ENCODE results near the gene SH2D6.
"Not testable (repeated sequence)": the region's sequence is repeated elsewhere in the genome, so short reads cannot be mapped to it uniquely, and the experiment has no call there.

SH2D6 gene

GRCh38 chr2:85438201-85439024 lies 19.9 kb downstream of the SH2D6 start:
- DNase-seq = no peak
- Histone ChIP-seq H3K27ac (peak overlapping the region; percentile 55), H3K36me3 (replicated peaks) (no peaks in the 10 kb centered on the region), H3K27me3 (replicated peaks) (no peaks in the 10 kb centered on the region), H3K4me3 (ENCODE audit: low read depth, low read length) (peak overlapping the region; percentile 42)
- in situ Hi-C loops (cut with HindIII; ENCODE audit: low pct_ligation_motif_present, low sequenced_read_pairs) = no loop called here
- TF ChIP-seq, protein P1, sequence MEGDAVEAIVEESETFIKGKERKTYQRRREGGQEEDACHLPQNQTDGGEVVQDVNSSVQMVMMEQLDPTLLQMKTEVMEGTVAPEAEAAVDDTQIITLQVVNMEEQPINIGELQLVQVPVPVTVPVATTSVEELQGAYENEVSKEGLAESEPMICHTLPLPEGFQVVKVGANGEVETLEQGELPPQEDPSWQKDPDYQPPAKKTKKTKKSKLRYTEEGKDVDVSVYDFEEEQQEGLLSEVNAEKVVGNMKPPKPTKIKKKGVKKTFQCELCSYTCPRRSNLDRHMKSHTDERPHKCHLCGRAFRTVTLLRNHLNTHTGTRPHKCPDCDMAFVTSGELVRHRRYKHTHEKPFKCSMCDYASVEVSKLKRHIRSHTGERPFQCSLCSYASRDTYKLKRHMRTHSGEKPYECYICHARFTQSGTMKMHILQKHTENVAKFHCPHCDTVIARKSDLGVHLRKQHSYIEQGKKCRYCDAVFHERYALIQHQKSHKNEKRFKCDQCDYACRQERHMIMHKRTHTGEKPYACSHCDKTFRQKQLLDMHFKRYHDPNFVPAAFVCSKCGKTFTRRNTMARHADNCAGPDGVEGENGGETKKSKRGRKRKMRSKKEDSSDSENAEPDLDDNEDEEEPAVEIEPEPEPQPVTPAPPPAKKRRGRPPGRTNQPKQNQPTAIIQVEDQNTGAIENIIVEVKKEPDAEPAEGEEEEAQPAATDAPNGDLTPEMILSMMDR (IDR thresholded peaks at IDR 0.05; ENCODE audit: low read depth, low read length, missing control alignments) = no peak

DNA sequence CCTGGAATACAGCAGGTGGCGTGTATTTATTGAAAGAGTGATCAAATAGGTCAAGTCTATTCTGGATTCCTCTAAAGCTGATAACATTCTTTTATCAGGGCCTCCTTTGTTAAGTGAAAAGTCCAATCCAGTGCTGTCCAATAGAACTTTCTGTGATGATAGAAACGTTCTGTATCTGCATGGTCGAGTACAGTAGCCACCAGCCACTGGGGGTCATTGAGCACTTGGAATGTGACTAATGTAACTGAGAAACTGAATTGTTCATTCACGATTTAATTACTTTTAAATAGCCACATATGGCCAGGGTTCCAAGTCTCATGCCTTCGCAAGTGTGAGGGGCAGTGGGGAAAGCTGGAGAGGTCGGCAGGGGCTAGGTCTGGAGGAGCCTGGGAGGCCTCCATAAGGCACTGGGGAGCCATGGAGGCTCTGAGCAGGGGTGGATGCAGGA lies 20.5 kb downstream of the SH2D6 start:
- H3K27ac ChIP-seq = no peak overlapping the region
- in situ Hi-C loops (cut with HindIII; ENCODE audit: low pct_ligation_motif_present, low sequenced_read_pairs) = no loop called here
- DNase-seq = no peak

GRCh38 chr2:85439569-85439968 lies 21.1 kb downstream of the SH2D6 start:
- in situ Hi-C loops (cut with HindIII; ENCODE audit: low pct_ligation_motif_present, low sequenced_read_pairs) = not testable (repeated sequence)

More for the DNA sequence above, 20.5 kb downstream of the SH2D6 start:
- Histone ChIP-seq H3K36me3 (replicated peaks) (no peaks in the 10 kb centered on the region), H3K27me3 (replicated peaks) (no peaks in the 10 kb centered on the region), H3K4me3 (ENCODE audit: low read depth, low read length) (no peak overlapping the region)
- TF ChIP-seq, protein P1 (IDR thresholded peaks at IDR 0.05; ENCODE audit: low read depth, low read length, missing control alignments) = no peak

GRCh38 chr2:85439986-85440385 lies 21.5 kb downstream of the SH2D6 start:
- Histone ChIP-seq H3K36me3 (replicated peaks) (no peaks in the 10 kb centered on the region), H3K27ac (no peak overlapping the region), H3K27me3 (replicated peaks) (no peaks in the 10 kb centered on the region), H3K4me3 (ENCODE audit: low read depth, low read length) (no peak overlapping the region)
- no peak for DNase-seq
- in situ Hi-C loops (cut with HindIII; ENCODE audit: low pct_ligation_motif_present, low sequenced_read_pairs) = no loop called here
- TF ChIP-seq, protein P1 (IDR thresholded peaks at IDR 0.05; ENCODE audit: low read depth, low read length, missing control alignments) = no peak

More at GRCh38 chr2:85439569-85439968, 21.1 kb downstream of the SH2D6 start:
- DNase-seq; H3K4me3 ChIP-seq (ENCODE audit: low read depth, low read length); H3K36me3 ChIP-seq (replicated peaks); H3K27me3 ChIP-seq (replicated peaks); H3K27ac ChIP-seq: not testable (repeated sequence)

GRCh38 chr2:85440729-85441128 lies 22.2 kb downstream of the SH2D6 start:
- in situ Hi-C loops (cut with HindIII; ENCODE audit: low pct_ligation_motif_present, low sequenced_read_pairs) = no loop called here
- no peak for DNase-seq
- Histone ChIP-seq H3K4me3 (ENCODE audit: low read depth, low read length) (no peak overlapping the region), H3K27me3 (replicated peaks) (no peaks in the 10 kb centered on the region), H3K36me3 (replicated peaks) (no peaks in the 10 kb centered on the region), H3K27ac (no peak overlapping the region)
- TF ChIP-seq, protein P1 (IDR thresholded peaks at IDR 0.05; ENCODE audit: low read depth, low read length, missing control alignments) = no peak

GRCh38 chr2:85441864-85442263 lies 23.4 kb downstream of the SH2D6 start:
- TF ChIP-seq, protein P1 (IDR thresholded peaks at IDR 0.05; ENCODE audit: low read depth, low read length, missing control alignments) = no peak
- in situ Hi-C loops (cut with HindIII; ENCODE audit: low pct_ligation_motif_present, low sequenced_read_pairs) = no loop called here
- no peaks in the 10 kb centered on the region for H3K36me3 ChIP-seq (replicated peaks)
- DNase-seq = no peak
- H3K27ac ChIP-seq = no peak overlapping the region
- no peak overlapping the region for H3K4me3 ChIP-seq (ENCODE audit: low read depth, low read length)
- H3K27me3 ChIP-seq (replicated peaks) = no peaks in the 10 kb centered on the region
